H9 (cell line): Measurements from ENCODE around the gene SOCS1. TPM values are rescaled to one million over a fixed set of nuclear protein-coding genes. Genes with fewer than 3 reads are reported as not detected.

Experiments
- DNase-seq: peaks from one replicate; pipeline ENCODE4 v3.0.0-alpha.2; 2017
- H2AFZ ChIP-seq: one replicate; pipeline ENCODE4 v1.6.1; 2013; ENCODE audit warnings: mild to moderate bottlenecking, low read length, control low read depth, moderate library complexity
- H2AK5ac ChIP-seq: 2 replicates; pipeline ENCODE4 v1.6.1; 2013; ENCODE audit warnings: low read length, control low read depth, mixed read lengths; ENCODE audit not compliant: insufficient read length
- H2BK120ac ChIP-seq: one replicate; pipeline ENCODE4 v1.6.1; 2013; ENCODE audit warnings: low read depth, mild to moderate bottlenecking, low read length, control low read depth, inconsistent platforms; ENCODE audit not compliant: poor library complexity, severe bottlenecking
- H2BK12ac ChIP-seq: 2 replicates; pipeline ENCODE4 v1.6.1; 2013; ENCODE audit warnings: low read length, control low read depth, mixed read lengths, low read depth; ENCODE audit not compliant: insufficient read length
- H2BK15ac ChIP-seq: 2 replicates; pipeline ENCODE4 v1.6.1; 2013; ENCODE audit warnings: low read depth, low read length, control low read depth
- H2BK20ac ChIP-seq: one replicate; pipeline ENCODE4 v1.6.1; 2013; ENCODE audit warnings: low read depth, mild to moderate bottlenecking, low read length, control low read depth, inconsistent platforms; ENCODE audit not compliant: poor library complexity, severe bottlenecking
- H2BK5ac ChIP-seq: 2 replicates; pipeline ENCODE4 v1.6.1; 2013; ENCODE audit warnings: low read length, control low read depth, mixed read lengths; ENCODE audit not compliant: insufficient read length
- H3K14ac ChIP-seq: 2 replicates; pipeline ENCODE4 v1.6.1; 2013; ENCODE audit warnings: low read length, control low read depth; ENCODE audit not compliant: insufficient read depth
- H3K18ac ChIP-seq: 2 replicates; pipeline ENCODE4 v1.6.1; 2013; ENCODE audit warnings: low read depth, mild to moderate bottlenecking, mixed read lengths, low read length, control low read depth; ENCODE audit not compliant: insufficient read length
- H3K23ac ChIP-seq: 2 replicates; pipeline ENCODE4 v1.6.1; 2013; ENCODE audit warnings: low read length, control low read depth, mixed read lengths, low read depth; ENCODE audit not compliant: insufficient read length
- H3K23me2 ChIP-seq: 2 replicates; pipeline ENCODE4 v1.6.1; 2013; ENCODE audit warnings: low read depth, mild to moderate bottlenecking, mixed read lengths, low read length, control low read depth; ENCODE audit not compliant: insufficient read length, poor library complexity, severe bottlenecking
- H3K27ac ChIP-seq: 2 replicates; pipeline ENCODE4 v1.5.1; 2013; ENCODE audit warnings: low read length, control low read depth, mixed read lengths, low read depth; ENCODE audit not compliant: insufficient read length
- H3K27me3 ChIP-seq: 2 replicates; pipeline ENCODE4 v1.6.1; 2013; ENCODE audit warnings: low read length, control low read depth, inconsistent platforms; ENCODE audit not compliant: insufficient read depth
- H3K4ac ChIP-seq: 2 replicates; pipeline ENCODE4 v1.6.1; 2013; ENCODE audit warnings: low read depth, mild to moderate bottlenecking, control low read depth, inconsistent platforms, low read length, moderate library complexity
- H3K4me1 ChIP-seq: 2 replicates; pipeline ENCODE4 v1.6.1; 2013; ENCODE audit warnings: low read length, control low read depth, inconsistent platforms; ENCODE audit not compliant: insufficient read depth
- H3K4me2 ChIP-seq: 2 replicates; pipeline ENCODE4 v1.6.1; 2013; ENCODE audit warnings: low read length, control low read depth, mixed read lengths; ENCODE audit not compliant: insufficient read length, insufficient read depth
- H3K56ac ChIP-seq: 2 replicates; pipeline ENCODE4 v1.6.1; 2013; ENCODE audit warnings: low read depth, mild to moderate bottlenecking, mixed read lengths, low read length, control low read depth; ENCODE audit not compliant: insufficient read length
- H3K79me1 ChIP-seq: 2 replicates; pipeline ENCODE4 v1.6.1; 2013; ENCODE audit warnings: low read depth, mild to moderate bottlenecking, moderate library complexity, low read length, control low read depth, inconsistent platforms; ENCODE audit not compliant: insufficient read depth, poor library complexity, severe bottlenecking
- H3K79me2 ChIP-seq: 2 replicates; pipeline ENCODE4 v1.6.1; 2013; ENCODE audit warnings: low read length, control low read depth, inconsistent platforms; ENCODE audit not compliant: insufficient read depth
- H3K9ac ChIP-seq: 2 replicates; pipeline ENCODE4 v1.6.1; 2013; ENCODE audit warnings: low read length, control low read depth, mixed read lengths; ENCODE audit not compliant: insufficient read length; ENCODE audit errors: extremely low read depth
- H3K9me3 ChIP-seq: one replicate; pipeline ENCODE4 v1.6.1; 2013; ENCODE audit warnings: low read depth, low read length, inconsistent platforms; ENCODE audit not compliant: control insufficient read depth
- H3T11ph ChIP-seq: one replicate; pipeline ENCODE4 v1.6.1; 2013; ENCODE audit warnings: mild to moderate bottlenecking, low read length, control low read depth, inconsistent platforms
- H4K20me1 ChIP-seq: one replicate; pipeline ENCODE4 v1.6.1; 2013; ENCODE audit not compliant: control insufficient read depth, insufficient read length, insufficient read depth
- H4K5ac ChIP-seq: 2 replicates; pipeline ENCODE4 v1.6.1; 2013; ENCODE audit warnings: low read depth, mild to moderate bottlenecking, mixed read lengths, low read length, control low read depth; ENCODE audit not compliant: insufficient read length
- H4K8ac ChIP-seq: replicated peaks from 2 replicates; pipeline ENCODE4 v1.6.1; 2013; ENCODE audit warnings: low read length, control low read depth, mixed read lengths, low read depth; ENCODE audit not compliant: insufficient read length
- H4K91ac ChIP-seq: 2 replicates; pipeline ENCODE4 v1.6.1; 2013; ENCODE audit warnings: low read depth, mild to moderate bottlenecking, moderate library complexity, mixed read lengths, low read length, control low read depth; ENCODE audit not compliant: insufficient read length
- H3K27ac Mint-ChIP-seq, 3 experiments: 2 replicates in 2 of 3; 3 replicates in 1 of 3; pipeline ENCODE4 v1.8.0; 2020 to 2021; ENCODE audit warnings: mixed read lengths in 3 of 3, mild to moderate bottlenecking in 1 of 3, moderate library complexity in 1 of 3
- H3K27me3 Mint-ChIP-seq: 2 replicates; pipeline ENCODE4 v1.8.0; 2021; ENCODE audit warnings: low read depth, mild to moderate bottlenecking, moderate library complexity, mixed read lengths
- H3K36me3 Mint-ChIP-seq, 3 experiments: 2 replicates in 2 of 3; 3 replicates in 1 of 3; pipeline ENCODE4 v1.8.0; 2020 to 2021; ENCODE audit warnings: low read depth in 3 of 3, mixed read lengths in 3 of 3; ENCODE audit not compliant: insufficient read depth in 1 of 3
- H3K4me1 Mint-ChIP-seq, 2 experiments: 2 replicates each; pipeline ENCODE4 v1.8.0; 2020; ENCODE audit warnings: mixed read lengths in 2 of 2
- H3K4me3 Mint-ChIP-seq, 2 experiments: 2 replicates in 1 of 2; 3 replicates in 1 of 2; pipeline ENCODE4 v1.8.0; 2020 to 2021; ENCODE audit warnings: mild to moderate bottlenecking in 2 of 2, mixed read lengths in 2 of 2, moderate library complexity in 1 of 2
- H3K9me3 Mint-ChIP-seq, 2 experiments: 2 replicates in 1 of 2; 3 replicates in 1 of 2; pipeline ENCODE4 v1.8.0; 2020; ENCODE audit warnings: mild to moderate bottlenecking in 2 of 2, mixed read lengths in 2 of 2, moderate library complexity in 1 of 2
- CTCF ChIP-seq: fragments of 200-600 bp; sonication (generic); conservative IDR thresholded peaks from 3 replicates; pipeline ENCODE4 v1.8.0; 2021; ENCODE audit warnings: antibody characterized with exemption, mild to moderate bottlenecking
- WGBS: extraction: QIAGEN DNeasy Blood & Tissue Kit; methylation state at CpG from one replicate; pipeline ENCODE4 v1.1.7; 2013; ENCODE audit warnings: missing lambda C conversion rate, low lambda C conversion rate, mixed read lengths; ENCODE audit not compliant: insufficient read length; ENCODE audit errors: extremely low coverage; 5-methylcytosine and 5-hydroxymethylcytosine counted together
- total RNA-seq: library from RNA; stranded (reverse); gene quantifications from 2 replicates; pipeline ENCODE4 v1.2.1, GENCODE V29; 2021

The SOCS1 gene
- total RNA-seq, 1 experiment from 2014 or later, result 11.0 TPM

GRCh38 chr16:11276896-11277593 is 21.0 kb upstream of the SOCS1 start:
- no peak overlapping the region for H3K56ac ChIP-seq
- H3K18ac ChIP-seq, result no peak overlapping the region
- H2BK20ac ChIP-seq, result no peak overlapping the region
- no peaks in the 10 kb centered on the region; the same call in 1 of the 2 replicates for H3K4me1 ChIP-seq
- no peak overlapping the region for H4K5ac ChIP-seq
- H4K8ac ChIP-seq, result no peak overlapping the region
- no peak overlapping the region for H2AFZ ChIP-seq
- H3K9me3 Mint-ChIP-seq, result peaks cover 0 to 7% of the 10 kb centered on the region in 2 experiments; a peak in 3 of 5 replicates
- H3K9me3 ChIP-seq, result no peaks in the 10 kb centered on the region
- H3K4me1 Mint-ChIP-seq, result peaks cover 9 to 16% of the 10 kb centered on the region in 2 experiments
- DNase-seq, result no peak
- no peak overlapping the region for H2BK15ac ChIP-seq
- H2BK120ac ChIP-seq, result no peak overlapping the region
- no peak overlapping the region for H2BK5ac ChIP-seq
- no peak overlapping the region for H3K14ac ChIP-seq
- H2AK5ac ChIP-seq, result no peak overlapping the region
- H3K27me3 ChIP-seq, result no peaks in the 10 kb centered on the region
- H3K79me2 ChIP-seq, result no peaks in the 10 kb centered on the region
- H3K4me3 Mint-ChIP-seq, result no peak overlapping the region
- no peak overlapping the region for H3K9ac ChIP-seq
- no peak overlapping the region for H3K23ac ChIP-seq
- H3T11ph ChIP-seq, result no peak overlapping the region
- no CpG with 5 or more reads among the region's 11 CpGs for WGBS
- no peaks in the 10 kb centered on the region for H3K79me1 ChIP-seq
- no peak overlapping the region for H3K4me2 ChIP-seq
- no peak overlapping the region for H2BK12ac ChIP-seq
- H4K20me1 ChIP-seq, result no peaks in the 10 kb centered on the region
- TF ChIP-seq CTCF, result no peak
- no peak overlapping the region for H4K91ac ChIP-seq
- no peaks in the 10 kb centered on the region for H3K23me2 ChIP-seq
- no peak overlapping the region for H3K4ac ChIP-seq
- no peaks in the 10 kb centered on the region for H3K36me3 Mint-ChIP-seq
- no peak overlapping the region for H3K27ac ChIP-seq
- H3K27me3 Mint-ChIP-seq, result no peaks in the 10 kb centered on the region; the same call in 1 of the 2 replicates
- H3K27ac Mint-ChIP-seq, result peak overlapping the region in 1 of 3 experiments; percentile 87; a peak in 1 of 7 replicates
